Esophagus muscularis mucosa (tissue), 4 donors: ENCODE measurements around the gene MVB12B. TPM values are rescaled to one million over a fixed set of nuclear protein-coding genes. Genes with fewer than 3 reads are reported as not detected.

Source experiments
- DNase-seq: peaks from one replicate; pipeline ENCODE4 v3.0.0-alpha.2; 2017; ENCODE audit errors: extremely low spot score
- H3K27ac ChIP-seq, 4 donors: fragments of 200-600 bp; sonication (generic); replicated peaks in 1 of 4; 1 replicate in 3 of 4; 2 replicates in 1 of 4; pipeline ENCODE4 v1.5.1; 2016 to 2019; ENCODE audit warnings: mild to moderate bottlenecking in 1 of 4
- H3K27me3 ChIP-seq, 4 donors: fragments of 200-600 bp; sonication (generic); one replicate each; pipeline versions ENCODE4 v1.5.1 to v1.6.0; 2016 to 2019
- H3K36me3 ChIP-seq, 4 donors: fragments of 200-600 bp; sonication (generic); one replicate each; pipeline ENCODE4 v1.5.1; 2016 to 2019
- H3K4me1 ChIP-seq, 4 donors: fragments of 200-600 bp; sonication (generic); one replicate each; pipeline ENCODE4 v1.5.1; 2016 to 2019
- H3K4me3 ChIP-seq, 4 donors: fragments of 200-600 bp; sonication (generic); 1 replicate in 2 of 4; 2 replicates in 2 of 4; pipeline ENCODE4 v1.5.1; 2016 to 2019; ENCODE audit warnings: mild to moderate bottlenecking in 4 of 4, moderate library complexity in 1 of 4
- H3K9me3 ChIP-seq, 4 donors: fragments of 200-600 bp; sonication (generic); 1 replicate in 3 of 4; 2 replicates in 1 of 4; pipeline ENCODE4 v1.5.1; 2016 to 2019
- EP300 ChIP-seq: sonication (generic); formaldehyde crosslinking; IDR thresholded peaks from one replicate; pipeline ENCODE4 v1.6.1; 2017; ENCODE audit warnings: antibody characterized with exemption
- POLR2A ChIP-seq: fragments of 450-650 bp; IDR thresholded peaks from one replicate; pipeline ENCODE4 v1.6.1; 2017; ENCODE audit warnings: antibody characterized with exemption, moderate library complexity, mild to moderate bottlenecking, low read depth
- POLR2AphosphoS5 ChIP-seq, 2 donors: sonication (generic); formaldehyde crosslinking; IDR thresholded peaks; one replicate each; pipeline ENCODE4 v1.6.1; 2017; ENCODE audit warnings: antibody characterized with exemption in 2 of 2
- WGBS: methylation state at CpG from one replicate; pipeline ENCODE4 v1.1.5; 2018; 5-methylcytosine and 5-hydroxymethylcytosine counted together
- intact Hi-C: fragments of 100-400 bp; cut with DNase I; formaldehyde crosslinking; loops from one replicate; pipeline ENCODE4 v1.15.1; 2023
- total RNA-seq, 4 donors: library from RNA; depleted of rRNA; stranded (reverse); fragments of >200 nt; gene quantifications; one replicate each; pipeline versions ENCODE4 v1.1.0 to v1.2.1, GENCODE V29; 2016
- TF ChIP-seq, protein P1 (sequence below), 3 experiments: fragments of 200-600 bp in 2 of 3; fragments of 450-650 bp in 1 of 3; sonication (generic) in 2 of 3; IDR thresholded peaks; one replicate each; pipeline ENCODE4 v1.5.1; 2017 to 2019; ENCODE audit warnings: antibody characterized with exemption in 3 of 3, mild to moderate bottlenecking in 2 of 3, moderate library complexity in 1 of 3

MVB12B gene
- total RNA-seq, 4 donors from 2014 or later, result 14.1 to 25.0 (median 18.4) TPM

GRCh38 chr9:126431077-126431742 lies 104.6 kb downstream of the MVB12B start:
- Histone ChIP-seq H3K4me3 (no peak overlapping the region), H3K27me3 (no peaks in the 10 kb centered on the region), H3K27ac (no peak overlapping the region), H3K4me1 (peaks cover 0 to 2% (median 0%) of the 10 kb centered on the region in 4 donors), H3K36me3 (peaks cover 0 to 55% (median 4%) of the 10 kb centered on the region in 4 donors), H3K9me3 (no peaks in the 10 kb centered on the region)
- TF ChIP-seq, protein P1, sequence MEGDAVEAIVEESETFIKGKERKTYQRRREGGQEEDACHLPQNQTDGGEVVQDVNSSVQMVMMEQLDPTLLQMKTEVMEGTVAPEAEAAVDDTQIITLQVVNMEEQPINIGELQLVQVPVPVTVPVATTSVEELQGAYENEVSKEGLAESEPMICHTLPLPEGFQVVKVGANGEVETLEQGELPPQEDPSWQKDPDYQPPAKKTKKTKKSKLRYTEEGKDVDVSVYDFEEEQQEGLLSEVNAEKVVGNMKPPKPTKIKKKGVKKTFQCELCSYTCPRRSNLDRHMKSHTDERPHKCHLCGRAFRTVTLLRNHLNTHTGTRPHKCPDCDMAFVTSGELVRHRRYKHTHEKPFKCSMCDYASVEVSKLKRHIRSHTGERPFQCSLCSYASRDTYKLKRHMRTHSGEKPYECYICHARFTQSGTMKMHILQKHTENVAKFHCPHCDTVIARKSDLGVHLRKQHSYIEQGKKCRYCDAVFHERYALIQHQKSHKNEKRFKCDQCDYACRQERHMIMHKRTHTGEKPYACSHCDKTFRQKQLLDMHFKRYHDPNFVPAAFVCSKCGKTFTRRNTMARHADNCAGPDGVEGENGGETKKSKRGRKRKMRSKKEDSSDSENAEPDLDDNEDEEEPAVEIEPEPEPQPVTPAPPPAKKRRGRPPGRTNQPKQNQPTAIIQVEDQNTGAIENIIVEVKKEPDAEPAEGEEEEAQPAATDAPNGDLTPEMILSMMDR (IDR thresholded peaks at IDR 0.05), result no peak
- TF ChIP-seq POLR2AphosphoS5 (IDR thresholded peaks at IDR 0.05), result no peak
- 79% methylated on average over 11 of the region's 11 CpGs for WGBS
- DNase-seq, result no peak
- intact Hi-C loops, result no loop called here

GRCh38 chr9:126432659-126433058 lies 106.0 kb downstream of the MVB12B start:
- H3K27ac ChIP-seq, result no peak overlapping the region
- H3K9me3 ChIP-seq, result no peaks in the 10 kb centered on the region
- DNase-seq, result no peak
- TF ChIP-seq POLR2A (no peak), EP300 (no peak), POLR2AphosphoS5 (IDR thresholded peaks at IDR 0.05) (no peak)
- TF ChIP-seq, protein P1 (IDR thresholded peaks at IDR 0.05), result no peak
- no peak overlapping the region for H3K4me3 ChIP-seq
- peaks cover 0 to 2% (median 0%) of the 10 kb centered on the region in 4 donors for H3K4me1 ChIP-seq
- 92% methylated on average over 6 of the region's 7 CpGs for WGBS
- H3K36me3 ChIP-seq, result peaks cover 0 to 49% (median 4%) of the 10 kb centered on the region in 4 donors
- intact Hi-C loops, result no loop called here
- no peaks in the 10 kb centered on the region for H3K27me3 ChIP-seq

- Histone ChIP-seq H3K9me3 (no peaks in the 10 kb centered on the region), H3K36me3 (peaks cover 0 to 42% (median 2%) of the 10 kb centered on the region in 4 donors), H3K27ac (no peak overlapping the region), H3K27me3 (no peaks in the 10 kb centered on the region), H3K4me3 (no peak overlapping the region), H3K4me1 (peaks cover 0 to 2% (median 0%) of the 10 kb centered on the region in 4 donors)
- DNase-seq, result no peak
- 78% methylated on average over 2 of the region's 2 CpGs for WGBS
- intact Hi-C loops, result no loop called here
- TF ChIP-seq, protein P1 (IDR thresholded peaks at IDR 0.05), result no peak
- TF ChIP-seq POLR2A (no peak), EP300 (no peak), POLR2AphosphoS5 (IDR thresholded peaks at IDR 0.05) (no peak)
Measured at GRCh38 chr9:126435105-126435504, 108.5 kb downstream of the MVB12B start.

- 88% methylated on average over 8 of the region's 8 CpGs for WGBS
- intact Hi-C loops, result no loop called here
- H3K4me1 ChIP-seq, result peaks cover 0 to 2% (median 0%) of the 10 kb centered on the region in 4 donors
- TF ChIP-seq POLR2AphosphoS5 (IDR thresholded peaks at IDR 0.05), result no peak
- TF ChIP-seq, protein P1 (IDR thresholded peaks at IDR 0.05), result no peak
- no peak for TF ChIP-seq EP300
- no peak for TF ChIP-seq POLR2A
- no peak for DNase-seq
- H3K27ac ChIP-seq, result no peak overlapping the region
- no peaks in the 10 kb centered on the region for H3K27me3 ChIP-seq
- no peaks in the 10 kb centered on the region for H3K9me3 ChIP-seq
- H3K36me3 ChIP-seq, result peaks cover 0 to 42% (median 5%) of the 10 kb centered on the region in 4 donors
- H3K4me3 ChIP-seq, result no peak overlapping the region
Measured at GRCh38 chr9:126435626-126436025, 109.0 kb downstream of the MVB12B start.
